ENCODE data around the gene SARDH. TPM values are rescaled to one million over a fixed set of nuclear protein-coding genes. Genes with fewer than 3 reads are reported as not detected.
"Not testable (repeated sequence)": the region's sequence is repeated elsewhere in the genome, so short reads cannot be mapped to it uniquely, and the experiment has no call there.

Gene SARDH
- total RNA-seq, 2 experiments from 2014 or later: 0.50 to 0.88 TPM

- Mint-ChIP-seq H3K27ac (no peak overlapping the region), H3K9me3 (peaks cover 4% of the 10 kb centered on the region), H3K27me3 (no peaks in the 10 kb centered on the region), H3K36me3 (ENCODE audit: low read depth) (no peaks in the 10 kb centered on the region), H3K4me1 (no peaks in the 10 kb centered on the region), H3K4me3 (no peak overlapping the region)
- ChIA-PET POLR2A (no interaction called here), CTCF (no interaction called here)
- DNase-seq: no peak
Measured at GRCh38 chr9:133760713-133761290, 22.6 kb upstream of the SARDH start.

- H3K4me1 Mint-ChIP-seq: no peaks in the 10 kb centered on the region
- no peaks in the 10 kb centered on the region for H3K9me3 Mint-ChIP-seq
- ChIA-PET CTCF (no interaction called here), POLR2A (no interaction called here)
- H3K4me3 Mint-ChIP-seq: no peak overlapping the region
- H3K27ac Mint-ChIP-seq: no peak overlapping the region
- H3K27me3 Mint-ChIP-seq: no peaks in the 10 kb centered on the region
- no peak for DNase-seq
- no peaks in the 10 kb centered on the region for H3K36me3 Mint-ChIP-seq (ENCODE audit: low read depth)
Measured at GRCh38 chr9:133759946-133760345, 21.8 kb upstream of the SARDH start.

GRCh38 chr9:133759146-133759900 lies 21.2 kb upstream of the SARDH start:
- no peaks in the 10 kb centered on the region for H3K27me3 Mint-ChIP-seq
- CTCF ChIA-PET: no interaction called here
- no peaks in the 10 kb centered on the region for H3K9me3 Mint-ChIP-seq

GRCh38 chr9:133758228-133758627 lies 20.1 kb upstream of the SARDH start:
- no peak overlapping the region for H3K27ac Mint-ChIP-seq
- H3K4me1 Mint-ChIP-seq: no peaks in the 10 kb centered on the region
- H3K36me3 Mint-ChIP-seq (ENCODE audit: low read depth): no peaks in the 10 kb centered on the region
- ChIA-PET CTCF (no interaction called here), POLR2A (no interaction called here)
- DNase-seq: no peak
- no peak overlapping the region for H3K4me3 Mint-ChIP-seq
- H3K27me3 Mint-ChIP-seq: peaks cover 3% of the 10 kb centered on the region
- H3K9me3 Mint-ChIP-seq: no peaks in the 10 kb centered on the region

More at GRCh38 chr9:133759146-133759900, 21.2 kb upstream of the SARDH start:
- no peaks in the 10 kb centered on the region for H3K4me1 Mint-ChIP-seq
- H3K4me3 Mint-ChIP-seq: no peak overlapping the region
- no peaks in the 10 kb centered on the region for H3K36me3 Mint-ChIP-seq (ENCODE audit: low read depth)
- H3K27ac Mint-ChIP-seq: no peak overlapping the region
- POLR2A ChIA-PET: interaction anchor here (0.6 kb wide), 1 partner anchor 106 kb away, joined by 4 read pairs; no protein-coding TSS in a partner anchor
- no peak for DNase-seq

GRCh38 chr9:133754688-133755227 lies 16.6 kb upstream of the SARDH start:
- no peak overlapping the region for H3K4me3 Mint-ChIP-seq
- peaks cover 17% of the 10 kb centered on the region for H3K27me3 Mint-ChIP-seq
- ChIA-PET CTCF (no interaction called here), POLR2A (no interaction called here)
- H3K27ac Mint-ChIP-seq: no peak overlapping the region
- no peaks in the 10 kb centered on the region for H3K4me1 Mint-ChIP-seq
- no peaks in the 10 kb centered on the region for H3K9me3 Mint-ChIP-seq
- DNase-seq: no peak
- H3K36me3 Mint-ChIP-seq (ENCODE audit: low read depth): no peaks in the 10 kb centered on the region

GRCh38 chr9:133754187-133754586 lies 16.0 kb upstream of the SARDH start:
- no peak for DNase-seq
- H3K9me3 Mint-ChIP-seq: no peaks in the 10 kb centered on the region
- H3K36me3 Mint-ChIP-seq (ENCODE audit: low read depth): no peaks in the 10 kb centered on the region
- ChIA-PET POLR2A (no interaction called here), CTCF (interaction anchor here (1.1 kb wide), 1 partner anchor 11 kb away, joined by 3 read pairs; no protein-coding TSS in a partner anchor)
- peaks cover 20% of the 10 kb centered on the region for H3K27me3 Mint-ChIP-seq
- H3K27ac Mint-ChIP-seq: no peak overlapping the region
- H3K4me1 Mint-ChIP-seq: no peaks in the 10 kb centered on the region
- H3K4me3 Mint-ChIP-seq: no peak overlapping the region

- no peaks in the 10 kb centered on the region for H3K9me3 Mint-ChIP-seq
- no peak for DNase-seq
- CTCF ChIA-PET: interaction anchor here (0.9 to 1.1 kb wide), 2 partner anchors 10 kb away, joined by 3 read pairs; no protein-coding TSS in a partner anchor
- no peaks in the 10 kb centered on the region for H3K36me3 Mint-ChIP-seq (ENCODE audit: low read depth)
- H3K27ac Mint-ChIP-seq: no peak overlapping the region
- no peak overlapping the region for H3K4me3 Mint-ChIP-seq
- peaks cover 30% of the 10 kb centered on the region for H3K27me3 Mint-ChIP-seq
- no peaks in the 10 kb centered on the region for H3K4me1 Mint-ChIP-seq
- POLR2A ChIA-PET: no interaction called here
Measured at GRCh38 chr9:133752739-133753446, 14.7 kb upstream of the SARDH start.

GRCh38 chr9:133750982-133751649 lies 13.0 kb upstream of the SARDH start:
- H3K27me3 Mint-ChIP-seq: peaks cover 40% of the 10 kb centered on the region
- no peaks in the 10 kb centered on the region for H3K36me3 Mint-ChIP-seq (ENCODE audit: low read depth)
- CTCF ChIA-PET: no interaction called here
- H3K27ac Mint-ChIP-seq: no peak overlapping the region
- H3K9me3 Mint-ChIP-seq: no peaks in the 10 kb centered on the region
- H3K4me1 Mint-ChIP-seq: no peaks in the 10 kb centered on the region
- no peak for DNase-seq
- H3K4me3 Mint-ChIP-seq: no peak overlapping the region
- POLR2A ChIA-PET: no interaction called here

GRCh38 chr9:133747309-133747708 lies 9.2 kb upstream of the SARDH start:
- Mint-ChIP-seq H3K27me3 (peaks cover 38% of the 10 kb centered on the region), H3K9me3 (no peaks in the 10 kb centered on the region), H3K36me3 (ENCODE audit: low read depth) (no peaks in the 10 kb centered on the region), H3K4me3 (no peak overlapping the region), H3K4me1 (no peaks in the 10 kb centered on the region), H3K27ac (no peak overlapping the region)
- ChIA-PET POLR2A (interaction anchor here (0.7 kb wide), 1 partner anchor 1506 kb away, joined by 3 read pairs; no protein-coding TSS in a partner anchor), CTCF (no interaction called here)
- DNase-seq: no peak

- POLR2A ChIA-PET; H3K4me3 Mint-ChIP-seq; CTCF ChIA-PET; DNase-seq; H3K27ac Mint-ChIP-seq; H3K4me1 Mint-ChIP-seq; H3K36me3 Mint-ChIP-seq (ENCODE audit: low read depth); H3K9me3 Mint-ChIP-seq: not testable (repeated sequence)
- peaks cover 28% of the 10 kb centered on the region for H3K27me3 Mint-ChIP-seq
Measured at GRCh38 chr9:133744528-133744927, 6.4 kb upstream of the SARDH start.

GRCh38 chr9:133742849-133743444 lies 4.8 kb upstream of the SARDH start:
- ChIA-PET POLR2A (interaction anchor here (0.7 kb wide), 1 partner anchor 26 kb away, joined by 3 read pairs; no protein-coding TSS in a partner anchor), CTCF (interaction anchor here (0.6 to 2.2 kb wide), 9 partner anchors 9 to 190 kb away, joined by 3 to 12 read pairs (median 3); no protein-coding TSS in a partner anchor)
- no peaks in the 10 kb centered on the region for H3K9me3 Mint-ChIP-seq
- no peak overlapping the region for H3K27ac Mint-ChIP-seq
- H3K4me1 Mint-ChIP-seq: peaks cover 2% of the 10 kb centered on the region
- peak; percentile 69 for DNase-seq
- H3K36me3 Mint-ChIP-seq (ENCODE audit: low read depth): no peaks in the 10 kb centered on the region
- H3K4me3 Mint-ChIP-seq: no peak overlapping the region
- H3K27me3 Mint-ChIP-seq: peaks cover 17% of the 10 kb centered on the region

- H3K4me1 Mint-ChIP-seq: peaks cover 2% of the 10 kb centered on the region
- CTCF ChIA-PET: interaction anchor here (0.9 to 2.2 kb wide), 7 partner anchors 8 to 189 kb away, joined by 3 to 12 read pairs (median 4); no protein-coding TSS in a partner anchor
- no peaks in the 10 kb centered on the region for H3K9me3 Mint-ChIP-seq
- POLR2A ChIA-PET: interaction anchor here (0.7 kb wide), 1 partner anchor 27 kb away, joined by 3 read pairs; no protein-coding TSS in a partner anchor
- H3K27ac Mint-ChIP-seq: no peak overlapping the region
- H3K36me3 Mint-ChIP-seq (ENCODE audit: low read depth): no peaks in the 10 kb centered on the region
- no peak for DNase-seq
- H3K27me3 Mint-ChIP-seq: peaks cover 13% of the 10 kb centered on the region
- H3K4me3 Mint-ChIP-seq: no peak overlapping the region
Measured at GRCh38 chr9:133742251-133742650, 4.1 kb upstream of the SARDH start.
